GM12891 (cell line): Measurements from ENCODE around the gene RNF17.

Experiments used
- POLR2A ChIP-seq: IDR thresholded peaks from 2 replicates; pipeline ENCODE4 v1.6.1; 2011; ENCODE audit warnings: low read depth, low read length, control low read depth
- TAF1 ChIP-seq: IDR thresholded peaks from 2 replicates; pipeline ENCODE4 v1.6.1; 2011; ENCODE audit warnings: low read depth, low read length, control low read depth

DNA sequence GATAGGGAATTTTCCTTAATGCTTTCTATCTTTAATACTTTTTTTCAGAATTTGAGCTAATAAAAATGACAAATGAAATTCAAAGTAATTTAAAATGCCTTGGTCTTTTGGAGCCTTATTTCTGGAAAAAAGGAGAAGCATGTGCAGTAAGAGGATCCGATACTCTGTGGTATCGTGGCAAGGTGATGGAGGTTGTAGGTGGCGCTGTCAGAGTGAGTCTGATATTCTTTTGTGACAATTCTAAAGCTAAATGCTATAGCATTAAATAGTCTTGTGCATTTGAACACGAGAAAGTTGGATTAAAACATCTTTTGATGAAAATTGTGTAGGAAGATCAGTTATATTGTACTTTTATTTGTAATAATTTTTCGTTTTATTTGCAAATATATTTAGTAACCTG lies 95.0 kb downstream of the RNF17 start:
- TF ChIP-seq POLR2A (no peak), TAF1 (no peak)
